Activated CD4-positive, alpha-beta T cell treated with anti-CD3 and anti-CD28 coated beads for 36 hours (primary cell): ENCODE data around the gene DSCAML1. TPM values are rescaled to one million over a fixed set of nuclear protein-coding genes. Genes with fewer than 3 reads are reported as not detected.

Source experiments
- ATAC-seq: fragments of 200-7000 bp; cut with Tn5 transposase; one replicate; pipeline ENCODE4 v1.10.0; 2021; ENCODE audit warnings: mild to moderate bottlenecking, moderate library complexity
- CTCF ChIA-PET: fragments of 350-600 bp; sonication (Branson Sonifier 250); formaldehyde crosslinking; loops from one replicate; lab custom pipeline; 2021; ENCODE audit warnings: antibody characterized with exemption; lab: Charles Lee
- POLR2A ChIA-PET: fragments of 350-600 bp; sonication (Branson Sonifier 250); formaldehyde crosslinking; loops from one replicate; lab custom pipeline; 2021; ENCODE audit warnings: antibody characterized with exemption, inconsistent platforms; lab: Charles Lee
- DNase-seq: peaks from one replicate; pipeline ENCODE4 v3.0.0-alpha.2; 2020
- H3K27ac Mint-ChIP-seq: one replicate; pipeline ENCODE4 v1.8.0; 2021; ENCODE audit warnings: mixed read lengths
- H3K27me3 Mint-ChIP-seq: one replicate; pipeline ENCODE4 v1.8.0; 2021; ENCODE audit warnings: mixed read lengths
- H3K36me3 Mint-ChIP-seq: one replicate; pipeline ENCODE4 v1.8.0; 2021; ENCODE audit warnings: low read depth, mixed read lengths
- H3K4me1 Mint-ChIP-seq: one replicate; pipeline ENCODE4 v1.8.0; 2021; ENCODE audit warnings: mixed read lengths
- H3K4me3 Mint-ChIP-seq: one replicate; pipeline ENCODE4 v1.8.0; 2021; ENCODE audit warnings: mild to moderate bottlenecking, moderate library complexity, mixed read lengths
- H3K9me3 Mint-ChIP-seq: one replicate; pipeline ENCODE4 v1.8.0; 2021; ENCODE audit warnings: low read depth, mixed read lengths
- intact Hi-C, 2 experiments: fragments of 100-400 bp; cut with DNase I in 1 of 2; cut with micrococcal nuclease in 1 of 2; formaldehyde crosslinking; loops; one replicate each; pipeline versions ENCODE4 v1.14.2 to v1.15.1; 2022 to 2024; cut with DNase I, micrococcal nuclease
- total RNA-seq, 2 experiments: library from RNA; stranded (reverse); gene quantifications; one replicate each; pipeline ENCODE4 v1.2.3, GENCODE V29; 2021

The DSCAML1 gene
- total RNA-seq, 2 experiments from 2014 or later = 0.05 to 0.67 TPM

- Mint-ChIP-seq H3K27ac (no peak overlapping the region), H3K9me3 (no peaks in the 10 kb centered on the region), H3K4me1 (peaks cover 7% of the 10 kb centered on the region), H3K4me3 (no peak overlapping the region), H3K36me3 (no peaks in the 10 kb centered on the region), H3K27me3 (no peaks in the 10 kb centered on the region)
- CTCF ChIA-PET = interaction anchor here (1.2 kb wide), 1 partner anchor 198 kb away, joined by 3 read pairs; no protein-coding TSS in a partner anchor
- intact Hi-C loops = loop anchor here in 1 of 2 experiments (10.0 kb wide), 1 partner anchor 172 kb away; no protein-coding TSS in a partner anchor
- no peak for ATAC-seq
- POLR2A ChIA-PET = no interaction called here
- DNase-seq = no peak
These were observed 373.9 kb downstream of the DSCAML1 start for GRCh38 chr11:117423046-117423575.

GRCh38 chr11:117421476-117421875, 375.5 kb downstream of the DSCAML1 start:
- no peak for ATAC-seq
- Mint-ChIP-seq H3K9me3 (no peaks in the 10 kb centered on the region), H3K27me3 (no peaks in the 10 kb centered on the region), H3K4me3 (no peak overlapping the region), H3K4me1 (peaks cover 3% of the 10 kb centered on the region), H3K27ac (no peak overlapping the region), H3K36me3 (no peaks in the 10 kb centered on the region)
- ChIA-PET CTCF (no interaction called here), POLR2A (no interaction called here)
- DNase-seq = no peak
- intact Hi-C loops = loop anchor here in 1 of 2 experiments (10.0 kb wide), 1 partner anchor 173 kb away; no protein-coding TSS in a partner anchor

GRCh38 chr11:117421041-117421440, 376.0 kb downstream of the DSCAML1 start:
- no peaks in the 10 kb centered on the region for H3K9me3 Mint-ChIP-seq
- no peaks in the 10 kb centered on the region for H3K27me3 Mint-ChIP-seq
- intact Hi-C loops = loop anchor here in 1 of 2 experiments (10.0 kb wide), 1 partner anchor 174 kb away; no protein-coding TSS in a partner anchor
- no peaks in the 10 kb centered on the region for H3K36me3 Mint-ChIP-seq
- no peaks in the 10 kb centered on the region for H3K4me1 Mint-ChIP-seq
- H3K4me3 Mint-ChIP-seq = no peak overlapping the region
- DNase-seq (no peak), ATAC-seq (no peak)
- ChIA-PET CTCF (no interaction called here), POLR2A (no interaction called here)
- no peak overlapping the region for H3K27ac Mint-ChIP-seq

- Mint-ChIP-seq H3K36me3 (no peaks in the 10 kb centered on the region), H3K4me3 (no peak overlapping the region), H3K27ac (no peak overlapping the region), H3K9me3 (no peaks in the 10 kb centered on the region), H3K27me3 (no peaks in the 10 kb centered on the region), H3K4me1 (no peaks in the 10 kb centered on the region)
- no peak for ATAC-seq
- POLR2A ChIA-PET = no interaction called here
- DNase-seq = no peak
- intact Hi-C loops = loop anchor here in 1 of 2 experiments (10.0 kb wide), 1 partner anchor 174 kb away; no protein-coding TSS in a partner anchor
- CTCF ChIA-PET = interaction anchor here (0.6 kb wide), 1 partner anchor 1240 kb away, joined by 3 read pairs; no protein-coding TSS in a partner anchor
These were observed 376.4 kb downstream of the DSCAML1 start for GRCh38 chr11:117420598-117420997.

GRCh38 chr11:117420143-117420485, 376.9 kb downstream of the DSCAML1 start:
- no peak for DNase-seq
- H3K4me3 Mint-ChIP-seq = no peak overlapping the region
- CTCF ChIA-PET = interaction anchor here (0.6 to 0.7 kb wide), 2 partner anchors 17 to 1241 kb away, joined by 3 read pairs; no protein-coding TSS in a partner anchor

DNA sequence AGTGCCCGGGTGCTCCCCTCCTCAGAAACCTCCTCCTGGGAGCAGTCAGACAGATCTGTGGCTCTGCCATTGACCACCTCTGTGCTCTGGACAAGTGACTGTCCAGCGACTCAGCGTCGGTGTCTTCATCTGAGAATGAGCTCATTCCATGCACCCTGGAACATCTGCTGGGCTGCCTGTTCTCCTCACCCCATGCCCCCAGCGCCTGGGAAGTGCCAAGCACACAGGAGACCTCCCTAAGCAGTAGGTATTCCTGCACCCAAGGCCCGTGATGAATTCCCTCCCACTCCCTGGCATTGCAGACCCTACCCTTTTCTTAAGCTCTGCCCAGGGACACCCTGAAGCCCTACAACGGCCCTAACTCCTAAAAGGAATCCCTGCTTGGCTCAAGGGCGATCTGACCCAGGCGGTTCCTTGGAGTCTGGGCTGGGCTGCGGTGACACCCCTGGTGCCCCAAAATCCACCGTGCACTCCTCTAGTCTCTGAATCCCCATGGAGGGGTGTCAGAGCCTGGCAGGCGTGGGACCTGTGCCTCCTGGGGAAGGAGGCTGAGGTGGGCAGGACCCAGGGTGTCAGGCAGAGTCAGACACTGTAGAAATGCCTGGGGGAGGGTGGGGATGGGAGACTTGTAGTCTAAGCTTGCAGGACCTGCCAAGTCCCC, 377.4 kb downstream of the DSCAML1 start:
- H3K27ac Mint-ChIP-seq = no peak overlapping the region
- no peaks in the 10 kb centered on the region for H3K36me3 Mint-ChIP-seq
- ChIA-PET POLR2A (no interaction called here), CTCF (interaction anchor here (0.7 kb wide), 1 partner anchor 18 kb away, joined by 3 read pairs; no protein-coding TSS in a partner anchor)
- no peaks in the 10 kb centered on the region for H3K9me3 Mint-ChIP-seq
- intact Hi-C loops = loop anchor here in 1 of 2 experiments (10.0 kb wide), 1 partner anchor 175 kb away; no protein-coding TSS in a partner anchor
- no peaks in the 10 kb centered on the region for H3K4me1 Mint-ChIP-seq
- no peak overlapping the region for H3K4me3 Mint-ChIP-seq
- no peaks in the 10 kb centered on the region for H3K27me3 Mint-ChIP-seq
- ATAC-seq (no peak), DNase-seq (no peak)

More at GRCh38 chr11:117420143-117420485, 376.9 kb downstream of the DSCAML1 start:
- Mint-ChIP-seq H3K27ac (no peak overlapping the region), H3K9me3 (no peaks in the 10 kb centered on the region), H3K4me1 (no peaks in the 10 kb centered on the region), H3K27me3 (no peaks in the 10 kb centered on the region), H3K36me3 (no peaks in the 10 kb centered on the region)
- POLR2A ChIA-PET = no interaction called here
- ATAC-seq = no peak
- intact Hi-C loops = loop anchor here in 1 of 2 experiments (10.0 kb wide), 1 partner anchor 175 kb away; no protein-coding TSS in a partner anchor

- Mint-ChIP-seq H3K36me3 (no peaks in the 10 kb centered on the region), H3K27me3 (no peaks in the 10 kb centered on the region), H3K27ac (no peak overlapping the region), H3K9me3 (no peaks in the 10 kb centered on the region), H3K4me1 (no peaks in the 10 kb centered on the region), H3K4me3 (no peak overlapping the region)
- ChIA-PET CTCF (no interaction called here), POLR2A (no interaction called here)
- intact Hi-C loops = no loop called here
- DNase-seq (no peak), ATAC-seq (no peak)
These were observed 378.1 kb downstream of the DSCAML1 start for GRCh38 chr11:117418737-117419481.

DNA sequence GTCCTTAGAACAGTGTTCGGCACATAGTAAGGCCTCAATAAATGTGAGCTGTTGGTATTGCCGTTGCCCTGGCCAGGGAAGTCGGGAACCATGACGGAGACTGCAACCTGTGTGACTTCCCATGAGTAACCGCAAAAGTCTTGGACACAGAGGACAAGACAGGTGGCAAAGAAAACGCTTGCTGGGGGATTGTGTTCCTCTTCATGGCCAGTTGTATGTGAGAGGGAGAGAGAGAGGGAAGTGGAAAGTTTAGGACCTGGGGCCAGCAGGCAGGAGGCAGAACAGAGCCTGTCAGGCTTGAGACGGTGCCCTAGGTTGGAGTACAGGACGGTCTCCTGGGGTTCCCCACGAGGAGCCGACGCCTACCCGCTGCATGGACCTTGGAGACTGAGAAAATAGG, 379.2 kb downstream of the DSCAML1 start:
- no peak for DNase-seq
- Mint-ChIP-seq H3K36me3 (no peaks in the 10 kb centered on the region), H3K4me1 (no peaks in the 10 kb centered on the region), H3K27me3 (no peaks in the 10 kb centered on the region), H3K9me3 (no peaks in the 10 kb centered on the region), H3K27ac (no peak overlapping the region), H3K4me3 (no peak overlapping the region)
- intact Hi-C loops = no loop called here
- ChIA-PET CTCF (no interaction called here), POLR2A (no interaction called here)
- no peak for ATAC-seq

- no peak for DNase-seq
- Mint-ChIP-seq H3K27ac (no peak overlapping the region), H3K4me3 (no peak overlapping the region), H3K9me3 (no peaks in the 10 kb centered on the region), H3K27me3 (no peaks in the 10 kb centered on the region), H3K36me3 (no peaks in the 10 kb centered on the region), H3K4me1 (no peaks in the 10 kb centered on the region)
- intact Hi-C loops = no loop called here
- ChIA-PET POLR2A (no interaction called here), CTCF (interaction anchor here (3.5 kb wide), 1 partner anchor 8 kb away, joined by 26 read pairs; no protein-coding TSS in a partner anchor)
- ATAC-seq = no peak
These were observed 379.7 kb downstream of the DSCAML1 start for GRCh38 chr11:117417342-117417741.

GRCh38 chr11:117415358-117415896, 381.6 kb downstream of the DSCAML1 start:
- CTCF ChIA-PET = interaction anchor here (3.5 kb wide), 1 partner anchor 10 kb away, joined by 26 read pairs; no protein-coding TSS in a partner anchor
- DNase-seq (no peak), ATAC-seq (no peak)
- Mint-ChIP-seq H3K27ac (no peak overlapping the region), H3K9me3 (no peaks in the 10 kb centered on the region), H3K4me1 (no peaks in the 10 kb centered on the region), H3K4me3 (no peak overlapping the region), H3K36me3 (peaks cover 2% of the 10 kb centered on the region), H3K27me3 (no peaks in the 10 kb centered on the region)
- intact Hi-C loops = no loop called here
- POLR2A ChIA-PET = no interaction called here

- H3K4me3 Mint-ChIP-seq = no peak overlapping the region
- ATAC-seq (no peak), DNase-seq (no peak)
- no peak overlapping the region for H3K27ac Mint-ChIP-seq
- ChIA-PET POLR2A (no interaction called here), CTCF (interaction anchor here (0.6 to 3.5 kb wide), 4 partner anchors 10 to 170 kb away, joined by 3 to 26 read pairs (median 3); no protein-coding TSS in a partner anchor)
- no peaks in the 10 kb centered on the region for H3K9me3 Mint-ChIP-seq
- intact Hi-C loops = no loop called here
- no peaks in the 10 kb centered on the region for H3K27me3 Mint-ChIP-seq
- H3K36me3 Mint-ChIP-seq = peaks cover 5% of the 10 kb centered on the region
- no peaks in the 10 kb centered on the region for H3K4me1 Mint-ChIP-seq
These were observed 382.3 kb downstream of the DSCAML1 start for GRCh38 chr11:117414724-117415123.
